ENCODE measurements around the gene WDFY4.

The WDFY4 gene

GRCh38 chr10:48819783-48820182 is 135.1 kb downstream of the WDFY4 start:
- no CpG with 5 or more reads among the region's 8 CpGs for WGBS (ENCODE audit: extremely low coverage, insufficient coverage, insufficient read length)

GRCh38 chr10:48820231-48820630 is 135.6 kb downstream of the WDFY4 start:
- peaks cover 2% of the 10 kb centered on the region for H3K9me3 ChIP-seq (ENCODE audit: insufficient read depth, low read depth, low read length)

More at GRCh38 chr10:48819783-48820182, 135.1 kb downstream of the WDFY4 start:
- Histone ChIP-seq H3K9me3 (ENCODE audit: insufficient read depth, low read depth, low read length) (peaks cover 2% of the 10 kb centered on the region), H2AK5ac (ENCODE audit: low read length) (no peak overlapping the region), H3K23ac (ENCODE audit: low read length) (no peak overlapping the region), H4K12ac (ENCODE audit: low read depth, low read length) (no peak overlapping the region), H4K91ac (ENCODE audit: low read depth, low read length) (no peak overlapping the region), H2AFZ (ENCODE audit: insufficient read depth, low read length, poor library complexity) (no peak overlapping the region), H2BK120ac (ENCODE audit: insufficient read depth, low read length, poor library complexity) (no peak overlapping the region), H3K18ac (ENCODE audit: low read length) (no peak overlapping the region), H3K79me1 (ENCODE audit: low read length) (no peaks in the 10 kb centered on the region), H3K4me1 (ENCODE audit: control insufficient read depth in 1 of 2, insufficient read depth in 2 of 2, low read length in 2 of 2) (no peaks in the 10 kb centered on the region), H3K27me3 (ENCODE audit: insufficient read depth, low read length) (no peaks in the 10 kb centered on the region), H3K14ac (ENCODE audit: low read length) (no peak overlapping the region), H2BK5ac (ENCODE audit: low read depth, low read length, poor library complexity) (no peak overlapping the region), H3K27ac (ENCODE audit: low read depth, low read length) (no peak overlapping the region), H3K36me3 (ENCODE audit: control insufficient read depth in 1 of 2, insufficient read depth in 2 of 2, low read length in 2 of 2) (no peaks in the 10 kb centered on the region), H3K4ac (ENCODE audit: low read depth, low read length) (no peak overlapping the region), H4K8ac (ENCODE audit: low read depth, low read length) (no peak overlapping the region), H3K9ac (ENCODE audit: low read length) (no peak overlapping the region), H3K79me2 (ENCODE audit: control insufficient read depth, insufficient read depth, low read length, poor library complexity) (no peaks in the 10 kb centered on the region), H2BK12ac (ENCODE audit: low read length) (no peak overlapping the region), H3K4me2 (ENCODE audit: low read length) (no peak overlapping the region), H3K4me3 (ENCODE audit: low read depth, low read length) (no peak overlapping the region)
- DNase-seq = no peak

GRCh38 chr10:48820699-48821098 is 136.0 kb downstream of the WDFY4 start:
- Histone ChIP-seq H3K36me3 (ENCODE audit: control insufficient read depth in 1 of 2, insufficient read depth in 2 of 2, low read length in 2 of 2) (no peaks in the 10 kb centered on the region), H2BK120ac (ENCODE audit: insufficient read depth, low read length, poor library complexity) (no peak overlapping the region), H2AFZ (ENCODE audit: insufficient read depth, low read length, poor library complexity) (no peak overlapping the region), H3K27ac (ENCODE audit: low read depth, low read length) (no peak overlapping the region), H3K4me3 (ENCODE audit: low read depth, low read length) (no peak overlapping the region), H3K4ac (ENCODE audit: low read depth, low read length) (no peak overlapping the region), H3K18ac (ENCODE audit: low read length) (no peak overlapping the region), H3K4me2 (ENCODE audit: low read length) (no peak overlapping the region), H3K4me1 (ENCODE audit: control insufficient read depth in 1 of 2, insufficient read depth in 2 of 2, low read length in 2 of 2) (no peaks in the 10 kb centered on the region), H2AK5ac (ENCODE audit: low read length) (no peak overlapping the region), H3K14ac (ENCODE audit: low read length) (no peak overlapping the region), H3K23ac (ENCODE audit: low read length) (no peak overlapping the region), H2BK5ac (ENCODE audit: low read depth, low read length, poor library complexity) (no peak overlapping the region), H4K91ac (ENCODE audit: low read depth, low read length) (no peak overlapping the region), H3K79me1 (ENCODE audit: low read length) (no peaks in the 10 kb centered on the region), H2BK12ac (ENCODE audit: low read length) (no peak overlapping the region), H3K79me2 (ENCODE audit: control insufficient read depth, insufficient read depth, low read length, poor library complexity) (no peaks in the 10 kb centered on the region), H3K9me3 (ENCODE audit: insufficient read depth, low read depth, low read length) (peaks cover 2% of the 10 kb centered on the region), H4K8ac (ENCODE audit: low read depth, low read length) (no peak overlapping the region), H3K9ac (ENCODE audit: low read length) (no peak overlapping the region), H4K12ac (ENCODE audit: low read depth, low read length) (no peak overlapping the region), H3K27me3 (ENCODE audit: insufficient read depth, low read length) (no peaks in the 10 kb centered on the region)
- DNase-seq = no peak
- no CpG with 5 or more reads among the region's 10 CpGs for WGBS (ENCODE audit: extremely low coverage, insufficient coverage, insufficient read length)

More at GRCh38 chr10:48820231-48820630, 135.6 kb downstream of the WDFY4 start:
- no peak overlapping the region for H3K18ac ChIP-seq (ENCODE audit: low read length)
- H4K91ac ChIP-seq (ENCODE audit: low read depth, low read length) = no peak overlapping the region
- H2BK12ac ChIP-seq (ENCODE audit: low read length) = no peak overlapping the region
- H2AK5ac ChIP-seq (ENCODE audit: low read length) = no peak overlapping the region
- no peak for DNase-seq
- no peak overlapping the region for H3K4ac ChIP-seq (ENCODE audit: low read depth, low read length)
- no peak overlapping the region for H2AFZ ChIP-seq (ENCODE audit: insufficient read depth, low read length, poor library complexity)
- no peak overlapping the region for H3K27ac ChIP-seq (ENCODE audit: low read depth, low read length)
- H4K12ac ChIP-seq (ENCODE audit: low read depth, low read length) = no peak overlapping the region
- no peaks in the 10 kb centered on the region for H3K4me1 ChIP-seq (ENCODE audit: control insufficient read depth in 1 of 2, insufficient read depth in 2 of 2, low read length in 2 of 2)
- no peaks in the 10 kb centered on the region for H3K79me2 ChIP-seq (ENCODE audit: control insufficient read depth, insufficient read depth, low read length, poor library complexity)
- H3K79me1 ChIP-seq (ENCODE audit: low read length) = no peaks in the 10 kb centered on the region
- WGBS (ENCODE audit: extremely low coverage, insufficient coverage, insufficient read length) = no CpG with 5 or more reads among the region's 9 CpGs
- H2BK120ac ChIP-seq (ENCODE audit: insufficient read depth, low read length, poor library complexity) = no peak overlapping the region
- H3K4me2 ChIP-seq (ENCODE audit: low read length) = no peak overlapping the region
- H3K4me3 ChIP-seq (ENCODE audit: low read depth, low read length) = no peak overlapping the region
- H3K9ac ChIP-seq (ENCODE audit: low read length) = no peak overlapping the region
- H3K23ac ChIP-seq (ENCODE audit: low read length) = no peak overlapping the region
- H3K36me3 ChIP-seq (ENCODE audit: control insufficient read depth in 1 of 2, insufficient read depth in 2 of 2, low read length in 2 of 2) = no peaks in the 10 kb centered on the region
- no peak overlapping the region for H4K8ac ChIP-seq (ENCODE audit: low read depth, low read length)
- no peak overlapping the region for H3K14ac ChIP-seq (ENCODE audit: low read length)
- no peaks in the 10 kb centered on the region for H3K27me3 ChIP-seq (ENCODE audit: insufficient read depth, low read length)
- no peak overlapping the region for H2BK5ac ChIP-seq (ENCODE audit: low read depth, low read length, poor library complexity)

- H3K79me1 ChIP-seq (ENCODE audit: low read length) = no peaks in the 10 kb centered on the region
- no peak for DNase-seq
- WGBS (ENCODE audit: extremely low coverage, insufficient coverage, insufficient read length) = no CpG with 5 or more reads among the region's 4 CpGs
- no peaks in the 10 kb centered on the region for H3K79me2 ChIP-seq (ENCODE audit: control insufficient read depth, insufficient read depth, low read length, poor library complexity)
- no peak overlapping the region for H4K8ac ChIP-seq (ENCODE audit: low read depth, low read length)
- H2BK12ac ChIP-seq (ENCODE audit: low read length) = no peak overlapping the region
- H3K27ac ChIP-seq (ENCODE audit: low read depth, low read length) = no peak overlapping the region
- no peak overlapping the region for H3K4ac ChIP-seq (ENCODE audit: low read depth, low read length)
- no peaks in the 10 kb centered on the region for H3K36me3 ChIP-seq (ENCODE audit: control insufficient read depth in 1 of 2, insufficient read depth in 2 of 2, low read length in 2 of 2)
- no peak overlapping the region for H3K18ac ChIP-seq (ENCODE audit: low read length)
- no peak overlapping the region for H2AFZ ChIP-seq (ENCODE audit: insufficient read depth, low read length, poor library complexity)
- no peak overlapping the region for H4K12ac ChIP-seq (ENCODE audit: low read depth, low read length)
- no peak overlapping the region for H2AK5ac ChIP-seq (ENCODE audit: low read length)
- H2BK120ac ChIP-seq (ENCODE audit: insufficient read depth, low read length, poor library complexity) = no peak overlapping the region
- H3K23ac ChIP-seq (ENCODE audit: low read length) = no peak overlapping the region
- no peak overlapping the region for H3K4me2 ChIP-seq (ENCODE audit: low read length)
- H3K9me3 ChIP-seq (ENCODE audit: insufficient read depth, low read depth, low read length) = peaks cover 2% of the 10 kb centered on the region
- H3K4me1 ChIP-seq (ENCODE audit: control insufficient read depth in 1 of 2, insufficient read depth in 2 of 2, low read length in 2 of 2) = no peaks in the 10 kb centered on the region
- no peak overlapping the region for H2BK5ac ChIP-seq (ENCODE audit: low read depth, low read length, poor library complexity)
- no peak overlapping the region for H3K4me3 ChIP-seq (ENCODE audit: low read depth, low read length)
- H3K9ac ChIP-seq (ENCODE audit: low read length) = no peak overlapping the region
- no peak overlapping the region for H3K14ac ChIP-seq (ENCODE audit: low read length)
- H4K91ac ChIP-seq (ENCODE audit: low read depth, low read length) = no peak overlapping the region
- H3K27me3 ChIP-seq (ENCODE audit: insufficient read depth, low read length) = no peaks in the 10 kb centered on the region
These were observed 136.4 kb downstream of the WDFY4 start for GRCh38 chr10:48821111-48821510.
